Measurements from ENCODE around the gene DSC2. TPM values are rescaled to one million over a fixed set of nuclear protein-coding genes. Genes with fewer than 3 reads are reported as not detected.

Gene DSC2
- total RNA-seq, 1 experiment from 2014 or later: 22.7 TPM

- H3K4me3 ChIP-seq (ENCODE audit: low read depth, low read length): no peak overlapping the region
- Mint-ChIP-seq H3K27me3 (ENCODE audit: insufficient read depth, unreplicated experiment) (peaks cover 5% of the 10 kb centered on the region), H3K9me3 (ENCODE audit: unreplicated experiment) (no peaks in the 10 kb centered on the region), H3K4me1 (ENCODE audit: low read depth, unreplicated experiment) (peaks cover 6% of the 10 kb centered on the region), H3K27ac (ENCODE audit: unreplicated experiment) (no peak overlapping the region), H3K4me3 (ENCODE audit: unreplicated experiment) (no peak overlapping the region), H3K36me3 (ENCODE audit: insufficient read depth, unreplicated experiment) (no peaks in the 10 kb centered on the region)
- TF ChIP-seq CTCF (IDR thresholded peaks at IDR 0.05; ENCODE audit: insufficient read depth in 1 of 2, low read depth in 1 of 2, low read length in 1 of 2, severe bottlenecking in 1 of 2, unreplicated experiment in 1 of 2): no peak
- ChIA-PET CTCF (no interaction called here), POLR2A (no interaction called here)
- no peaks in the 10 kb centered on the region for H3K36me3 ChIP-seq (ENCODE audit: control insufficient read depth, insufficient read depth, low read length)
- BruUV-seq (replicated peaks): no TSS peak
- H3K9me3 ChIP-seq: no peaks in the 10 kb centered on the region
- no peaks in the 10 kb centered on the region for H3K4me1 ChIP-seq
- H3K27me3 ChIP-seq (replicated peaks; ENCODE audit: control insufficient read depth, insufficient read depth, low read length): no peaks in the 10 kb centered on the region
- DNase-seq: no peak
- intact Hi-C loops (cut with micrococcal nuclease; ENCODE audit: unreplicated experiment): no loop called here
Observed at GRCh38 chr18:31044926-31045325, 57.3 kb downstream of the DSC2 start.

- BruUV-seq (replicated peaks): no TSS peak
- no peak overlapping the region for H3K27ac Mint-ChIP-seq (ENCODE audit: unreplicated experiment)
- no peaks in the 10 kb centered on the region for H3K36me3 ChIP-seq (ENCODE audit: control insufficient read depth, insufficient read depth, low read length)
- peaks cover 6% of the 10 kb centered on the region for H3K4me1 Mint-ChIP-seq (ENCODE audit: low read depth, unreplicated experiment)
- CTCF ChIA-PET: no interaction called here
- TF ChIP-seq CTCF (IDR thresholded peaks at IDR 0.05; ENCODE audit: insufficient read depth in 1 of 2, low read depth in 1 of 2, low read length in 1 of 2, severe bottlenecking in 1 of 2, unreplicated experiment in 1 of 2): no peak
- no peaks in the 10 kb centered on the region for H3K9me3 ChIP-seq
- peaks cover 5% of the 10 kb centered on the region for H3K27me3 Mint-ChIP-seq (ENCODE audit: insufficient read depth, unreplicated experiment)
- H3K4me3 Mint-ChIP-seq (ENCODE audit: unreplicated experiment): peak overlapping the region; percentile 80
- H3K4me3 ChIP-seq (ENCODE audit: low read depth, low read length): no peak overlapping the region
- no peaks in the 10 kb centered on the region for H3K36me3 Mint-ChIP-seq (ENCODE audit: insufficient read depth, unreplicated experiment)
- no peak for DNase-seq
- no peaks in the 10 kb centered on the region for H3K4me1 ChIP-seq
- H3K27me3 ChIP-seq (replicated peaks; ENCODE audit: control insufficient read depth, insufficient read depth, low read length): no peaks in the 10 kb centered on the region
- POLR2A ChIA-PET: no interaction called here
- intact Hi-C loops (cut with micrococcal nuclease; ENCODE audit: unreplicated experiment): no loop called here
- no peaks in the 10 kb centered on the region for H3K9me3 Mint-ChIP-seq (ENCODE audit: unreplicated experiment)
Observed at GRCh38 chr18:31043709-31044108, 58.5 kb downstream of the DSC2 start.

- Mint-ChIP-seq H3K36me3 (ENCODE audit: insufficient read depth, unreplicated experiment) (no peaks in the 10 kb centered on the region), H3K4me1 (ENCODE audit: low read depth, unreplicated experiment) (peaks cover 6% of the 10 kb centered on the region), H3K27me3 (ENCODE audit: insufficient read depth, unreplicated experiment) (peaks cover 5% of the 10 kb centered on the region), H3K9me3 (ENCODE audit: unreplicated experiment) (no peaks in the 10 kb centered on the region), H3K27ac (ENCODE audit: unreplicated experiment) (peak within 1 kb of the TSS; percentile 76), H3K4me3 (ENCODE audit: unreplicated experiment) (peak within 1 kb of the TSS; percentile 80)
- no peaks in the 10 kb centered on the region for H3K27me3 ChIP-seq (replicated peaks; ENCODE audit: control insufficient read depth, insufficient read depth, low read length)
- peak; percentile 38 to 43 for DNase-seq
- 0 out of 2 replicates have a peak, but pooled peaks cover 4% of the 10 kb centered on the region for H3K4me1 ChIP-seq
- no peak for TF ChIP-seq CTCF (IDR thresholded peaks at IDR 0.05; ENCODE audit: insufficient read depth in 1 of 2, low read depth in 1 of 2, low read length in 1 of 2, severe bottlenecking in 1 of 2, unreplicated experiment in 1 of 2)
- ChIA-PET POLR2A (no interaction called here), CTCF (interaction anchor here (0.5 kb wide), 1 partner anchor 387 kb away, joined by 4 read pairs; no protein-coding TSS in a partner anchor)
- intact Hi-C loops (cut with micrococcal nuclease; ENCODE audit: unreplicated experiment): no loop called here
- BruUV-seq (replicated peaks): no TSS peak
- no peaks in the 10 kb centered on the region for H3K9me3 ChIP-seq
- peak within 1 kb of the TSS; percentile 44 for H3K4me3 ChIP-seq (ENCODE audit: low read depth, low read length)
- H3K36me3 ChIP-seq (ENCODE audit: control insufficient read depth, insufficient read depth, low read length): no peaks in the 10 kb centered on the region
Observed at GRCh38 chr18:31042406-31043181, 59.6 kb downstream of the DSC2 start, which contains the start of gene DSC3. Gene DSC3, minus strand, starts transcription at chr18:31042742. Its CDS starts 82 bp downstream, at chr18:31042660.
